ENCODE measurements around the gene PCDHA4. TPM values are rescaled to one million over a fixed set of nuclear protein-coding genes. Genes with fewer than 3 reads are reported as not detected.
"Not testable (repeated sequence)": the region's sequence is repeated elsewhere in the genome, so short reads cannot be mapped to it uniquely, and the experiment has no call there.

PCDHA4 gene
- total RNA-seq, 4 donors from 2014 or later = 0.20 to 0.23 TPM; not detected in 2

GRCh38 chr5:140802781-140803271 lies 4.0 kb upstream of the PCDHA4 start:
- intact Hi-C loops (cut with DNase I; ENCODE audit: low total_unique reads) = no loop called here
- in situ Hi-C loops (cut with MboI; ENCODE audit: low sequenced_read_pairs in 4 of 4) = no loop called here
- TF ChIP-seq, protein P1, sequence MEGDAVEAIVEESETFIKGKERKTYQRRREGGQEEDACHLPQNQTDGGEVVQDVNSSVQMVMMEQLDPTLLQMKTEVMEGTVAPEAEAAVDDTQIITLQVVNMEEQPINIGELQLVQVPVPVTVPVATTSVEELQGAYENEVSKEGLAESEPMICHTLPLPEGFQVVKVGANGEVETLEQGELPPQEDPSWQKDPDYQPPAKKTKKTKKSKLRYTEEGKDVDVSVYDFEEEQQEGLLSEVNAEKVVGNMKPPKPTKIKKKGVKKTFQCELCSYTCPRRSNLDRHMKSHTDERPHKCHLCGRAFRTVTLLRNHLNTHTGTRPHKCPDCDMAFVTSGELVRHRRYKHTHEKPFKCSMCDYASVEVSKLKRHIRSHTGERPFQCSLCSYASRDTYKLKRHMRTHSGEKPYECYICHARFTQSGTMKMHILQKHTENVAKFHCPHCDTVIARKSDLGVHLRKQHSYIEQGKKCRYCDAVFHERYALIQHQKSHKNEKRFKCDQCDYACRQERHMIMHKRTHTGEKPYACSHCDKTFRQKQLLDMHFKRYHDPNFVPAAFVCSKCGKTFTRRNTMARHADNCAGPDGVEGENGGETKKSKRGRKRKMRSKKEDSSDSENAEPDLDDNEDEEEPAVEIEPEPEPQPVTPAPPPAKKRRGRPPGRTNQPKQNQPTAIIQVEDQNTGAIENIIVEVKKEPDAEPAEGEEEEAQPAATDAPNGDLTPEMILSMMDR (IDR thresholded peaks at IDR 0.05 in 4 of 5, conservative IDR thresholded peaks at IDR 0.05 in 1 of 5) = no peak
- TF ChIP-seq POLR2A (IDR thresholded peaks at IDR 0.05) = no peak
- DNase-seq (no peak), ATAC-seq (no peak)
- Histone ChIP-seq H3K9me3 (no peaks in the 10 kb centered on the region), H3K4me3 (no peak overlapping the region), H3K27me3 (peaks cover 0 to 22% (median 5%) of the 10 kb centered on the region in 3 donors), H3K27ac (no peak overlapping the region), H3K4me1 (no peaks in the 10 kb centered on the region), H3K36me3 (no peaks in the 10 kb centered on the region)

GRCh38 chr5:140808241-140808888 lies 1.5 kb downstream of the PCDHA4 start:
- H3K9me3 ChIP-seq; H3K4me1 ChIP-seq; H3K27me3 ChIP-seq; in situ Hi-C loops (cut with MboI; ENCODE audit: low sequenced_read_pairs in 4 of 4); intact Hi-C loops (cut with DNase I; ENCODE audit: low total_unique reads); H3K27ac ChIP-seq; H3K36me3 ChIP-seq; DNase-seq; ATAC-seq; H3K4me3 ChIP-seq: not testable (repeated sequence)

- ATAC-seq = no peak
- DNase-seq = no peak
- no peak overlapping the region for H3K27ac ChIP-seq
- H3K4me3 ChIP-seq = no peak overlapping the region
- H3K27me3 ChIP-seq = peaks cover 0 to 6% (median 5%) of the 10 kb centered on the region in 3 donors
- no peak for TF ChIP-seq POLR2A (IDR thresholded peaks at IDR 0.05)
- TF ChIP-seq, protein P1 (IDR thresholded peaks at IDR 0.05 in 4 of 5, conservative IDR thresholded peaks at IDR 0.05 in 1 of 5) = no peak
- in situ Hi-C loops (cut with MboI; ENCODE audit: low sequenced_read_pairs in 4 of 4) (no loop called here), intact Hi-C loops (cut with DNase I; ENCODE audit: low total_unique reads) (no loop called here)
- H3K9me3 ChIP-seq = no peaks in the 10 kb centered on the region
- H3K4me1 ChIP-seq = no peaks in the 10 kb centered on the region
- H3K36me3 ChIP-seq = no peaks in the 10 kb centered on the region
Observed at GRCh38 chr5:140808889-140809291, 2.0 kb downstream of the PCDHA4 start.

DNA sequence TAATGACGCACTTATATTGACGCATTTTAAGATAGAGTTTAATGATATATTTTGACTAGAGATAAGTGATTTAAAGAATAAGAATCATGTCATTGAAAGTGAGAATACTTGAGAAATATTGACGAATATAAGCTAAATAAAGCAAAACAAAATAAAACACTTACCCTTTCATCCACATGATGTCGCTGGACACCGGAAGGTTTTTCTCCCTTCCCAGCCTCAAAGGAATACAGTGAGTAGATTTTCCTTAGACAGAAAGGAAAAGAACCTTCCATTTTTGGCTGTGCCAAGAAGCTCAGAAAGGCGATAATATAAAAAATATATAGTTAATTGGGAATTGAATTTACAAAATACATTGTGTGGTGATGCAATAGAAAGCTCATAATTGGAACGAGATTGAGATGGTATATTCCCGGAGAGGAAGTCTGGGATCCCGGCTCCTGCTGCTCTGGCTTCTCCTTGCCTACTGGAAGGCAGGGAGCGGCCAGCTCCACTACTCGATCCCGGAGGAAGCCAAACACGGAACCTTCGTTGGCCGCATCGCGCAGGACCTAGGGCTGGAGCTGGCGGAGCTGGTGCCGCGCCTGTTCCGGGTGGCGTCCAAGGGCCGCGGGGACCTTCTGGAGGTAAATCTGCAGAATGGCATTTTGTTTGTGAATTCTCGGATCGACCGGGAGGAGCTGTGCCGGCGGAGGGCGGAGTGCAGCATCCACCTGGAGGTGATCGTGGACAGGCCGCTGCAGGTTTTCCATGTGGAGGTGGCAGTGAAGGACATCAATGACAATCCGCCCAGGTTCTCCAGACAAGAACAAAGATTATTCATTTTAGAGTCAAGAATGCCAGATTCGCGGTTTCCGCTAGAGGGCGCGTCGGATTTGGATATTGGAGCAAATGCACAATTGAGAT lies 14.8 kb downstream of the PCDHA4 start, which contains the start of gene PCDHA5:
TSS of gene PCDHA5 (plus strand) at position 239 of the 906 bp plus-strand sequence.
- no peaks in the 10 kb centered on the region for H3K9me3 ChIP-seq
- no peaks in the 10 kb centered on the region for H3K4me1 ChIP-seq
- no peak for DNase-seq
- no peak within 1 kb of the TSS for H3K27ac ChIP-seq
- H3K4me3 ChIP-seq = peak within 1 kb of the TSS in 1 of 4 donors; percentile 2
- peaks cover 0 to 11% (median 8%) of the 10 kb centered on the region in 3 donors for H3K27me3 ChIP-seq
- intact Hi-C loops (cut with DNase I; ENCODE audit: low total_unique reads) = no loop called here
- no peaks in the 10 kb centered on the region for H3K36me3 ChIP-seq
- ATAC-seq = no peak
- no peak for TF ChIP-seq POLR2A (IDR thresholded peaks at IDR 0.05)
- TF ChIP-seq, protein P1 (IDR thresholded peaks at IDR 0.05 in 4 of 5, conservative IDR thresholded peaks at IDR 0.05 in 1 of 5) = no peak
- in situ Hi-C loops (cut with MboI; ENCODE audit: low sequenced_read_pairs in 4 of 4) = no loop called here

- H3K4me1 ChIP-seq = no peaks in the 10 kb centered on the region
- H3K9me3 ChIP-seq = no peaks in the 10 kb centered on the region
- H3K27ac ChIP-seq = no peak overlapping the region
- no peak overlapping the region for H3K4me3 ChIP-seq
- no peaks in the 10 kb centered on the region for H3K36me3 ChIP-seq
- ATAC-seq = no peak
- in situ Hi-C loops (cut with MboI; ENCODE audit: low sequenced_read_pairs in 4 of 4) = no loop called here
- DNase-seq = no peak
- intact Hi-C loops (cut with DNase I; ENCODE audit: low total_unique reads) = no loop called here
- TF ChIP-seq POLR2A (IDR thresholded peaks at IDR 0.05) = no peak
- TF ChIP-seq, protein P1 (IDR thresholded peaks at IDR 0.05 in 4 of 5, conservative IDR thresholded peaks at IDR 0.05 in 1 of 5) = no peak
- H3K27me3 ChIP-seq = peaks cover 0 to 17% (median 14%) of the 10 kb centered on the region in 3 donors
Observed at GRCh38 chr5:140822281-140822629, 15.4 kb downstream of the PCDHA4 start.

- H3K4me1 ChIP-seq; H3K27ac ChIP-seq; ATAC-seq; H3K9me3 ChIP-seq; in situ Hi-C loops (cut with MboI; ENCODE audit: low sequenced_read_pairs in 4 of 4); H3K4me3 ChIP-seq; H3K36me3 ChIP-seq; intact Hi-C loops (cut with DNase I; ENCODE audit: low total_unique reads); DNase-seq: not testable (repeated sequence)
- H3K27me3 ChIP-seq = peaks cover 0 to 23% (median 14%) of the 10 kb centered on the region in 3 donors
Observed at GRCh38 chr5:140822969-140823368, 16.1 kb downstream of the PCDHA4 start.

Measured in gastrocnemius medialis (tissue), 4 donors.